HG02970 (cell line): ENCODE measurements around the gene RER1.

ENCODE experiments used
- ATAC-seq: cut with Tn5 transposase; IDR thresholded peaks from one replicate; pipeline ENCODE4 v1.9.1; 2021; ENCODE audit warnings: mild to moderate bottlenecking, moderate library complexity, moderate number of reproducible peaks; ENCODE audit not compliant: unreplicated experiment, low FRiP score

The RER1 gene

DNA sequence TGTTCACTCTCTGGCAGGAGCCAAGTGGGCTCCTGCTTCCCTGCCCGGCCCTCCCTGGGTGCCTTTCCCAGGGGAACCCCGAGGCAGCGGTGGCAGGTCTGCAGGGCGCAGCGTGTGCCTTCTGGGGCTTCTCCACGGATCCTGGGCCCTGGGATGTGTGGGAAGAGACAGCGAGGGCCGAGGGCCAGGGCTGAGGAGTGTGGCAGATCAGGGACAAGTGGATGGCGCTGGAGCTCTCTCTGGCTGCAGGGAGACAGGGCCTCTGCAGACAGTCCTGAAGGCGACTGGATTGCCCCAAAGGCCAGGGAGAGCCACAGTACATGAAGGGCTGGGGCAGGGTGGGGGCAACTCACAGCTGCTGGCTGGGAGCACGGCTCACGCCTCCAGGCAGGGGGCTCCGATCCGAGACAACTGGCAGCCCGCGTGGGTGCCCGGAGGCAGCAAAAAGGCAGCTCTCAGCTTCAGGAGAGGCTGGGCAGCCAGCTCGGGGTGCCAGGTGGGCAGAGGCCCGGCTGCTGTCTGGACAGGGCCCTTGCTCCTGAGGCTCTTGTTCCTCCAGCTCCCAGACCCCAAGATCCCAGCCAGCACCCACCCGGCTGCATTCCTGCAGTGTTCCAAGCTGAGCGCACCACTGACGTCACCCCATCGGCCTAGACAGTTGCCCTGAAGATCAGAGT, 16.3 kb upstream of the RER1 start:
- ATAC-seq, result no peak

DNA sequence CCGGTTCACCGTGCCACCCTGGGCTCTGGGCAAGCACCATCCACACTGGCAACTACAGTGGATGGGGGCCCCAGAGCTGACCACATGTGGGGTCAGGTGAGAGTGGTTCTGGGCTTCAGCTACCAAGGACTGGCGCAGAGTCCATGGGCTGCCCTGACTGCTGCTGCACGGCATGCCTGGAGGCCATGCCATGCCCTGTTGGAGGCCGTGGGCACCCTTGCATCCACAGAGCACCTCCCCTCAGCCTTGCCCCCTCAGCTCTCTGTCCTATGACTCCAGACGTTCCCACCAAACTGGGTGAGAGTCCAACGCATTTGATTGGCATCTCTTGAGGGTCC, 15.7 kb upstream of the RER1 start:
- no peak for ATAC-seq

DNA sequence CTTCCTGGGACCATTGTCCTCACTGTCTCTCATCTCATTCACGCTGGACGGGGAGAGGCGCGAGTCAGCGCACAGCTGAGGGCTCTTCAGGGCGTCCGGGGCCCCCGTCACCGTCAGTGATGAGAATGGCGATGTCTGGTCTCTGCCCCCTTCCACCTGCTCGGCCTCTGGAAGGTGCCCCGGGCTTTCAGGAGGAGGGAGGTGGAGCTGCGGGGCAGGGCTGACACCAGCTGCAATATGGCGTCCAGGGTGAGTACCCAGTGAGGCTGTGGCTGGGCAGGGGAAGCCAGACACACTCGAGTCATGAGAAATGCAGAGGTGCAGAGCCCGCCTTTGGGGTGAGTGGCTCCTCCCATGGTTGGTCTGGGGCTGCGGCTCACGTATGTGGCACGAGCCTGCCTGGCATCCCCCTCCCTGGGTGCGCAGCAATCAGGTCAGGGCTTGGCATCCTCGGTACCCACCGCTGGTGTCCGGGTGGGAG, 15.3 kb upstream of the RER1 start:
- ATAC-seq, result no peak

DNA sequence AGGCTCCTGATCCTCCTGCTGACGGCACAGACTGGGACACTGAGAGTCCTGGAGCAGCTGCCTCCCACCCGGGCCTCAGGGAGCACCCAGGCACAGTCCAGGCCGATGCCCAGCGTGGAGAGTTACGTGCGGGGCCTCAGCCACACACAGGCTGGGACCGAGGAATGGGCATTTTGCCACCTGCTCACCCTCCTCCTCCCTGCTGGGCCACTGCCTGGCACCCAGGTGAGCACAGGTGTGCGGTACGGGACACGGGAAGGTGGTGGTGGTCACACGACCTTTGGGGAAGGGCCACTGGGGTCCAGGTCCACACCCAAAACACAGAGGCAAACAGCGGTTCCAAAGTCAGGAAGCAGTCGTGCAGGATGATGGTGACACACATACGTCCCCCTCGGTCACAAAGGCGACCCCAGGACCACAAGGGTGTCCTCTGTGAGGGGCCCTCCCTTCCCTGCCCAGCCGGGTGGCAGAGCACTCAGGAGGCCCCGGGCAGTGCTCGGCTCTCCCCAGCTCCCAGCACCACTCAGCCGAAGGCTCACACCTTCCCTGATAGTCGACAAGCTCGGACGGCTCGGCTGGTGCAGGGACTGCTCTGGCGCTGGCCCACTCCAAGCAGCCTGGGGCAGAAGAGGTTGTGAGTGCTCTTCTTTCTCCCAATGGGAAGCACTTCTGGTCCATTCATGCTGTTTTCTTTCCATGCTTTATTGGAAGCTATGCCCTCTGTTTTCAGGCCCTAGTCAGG, 14.5 kb upstream of the RER1 start:
- no peak for ATAC-seq

DNA sequence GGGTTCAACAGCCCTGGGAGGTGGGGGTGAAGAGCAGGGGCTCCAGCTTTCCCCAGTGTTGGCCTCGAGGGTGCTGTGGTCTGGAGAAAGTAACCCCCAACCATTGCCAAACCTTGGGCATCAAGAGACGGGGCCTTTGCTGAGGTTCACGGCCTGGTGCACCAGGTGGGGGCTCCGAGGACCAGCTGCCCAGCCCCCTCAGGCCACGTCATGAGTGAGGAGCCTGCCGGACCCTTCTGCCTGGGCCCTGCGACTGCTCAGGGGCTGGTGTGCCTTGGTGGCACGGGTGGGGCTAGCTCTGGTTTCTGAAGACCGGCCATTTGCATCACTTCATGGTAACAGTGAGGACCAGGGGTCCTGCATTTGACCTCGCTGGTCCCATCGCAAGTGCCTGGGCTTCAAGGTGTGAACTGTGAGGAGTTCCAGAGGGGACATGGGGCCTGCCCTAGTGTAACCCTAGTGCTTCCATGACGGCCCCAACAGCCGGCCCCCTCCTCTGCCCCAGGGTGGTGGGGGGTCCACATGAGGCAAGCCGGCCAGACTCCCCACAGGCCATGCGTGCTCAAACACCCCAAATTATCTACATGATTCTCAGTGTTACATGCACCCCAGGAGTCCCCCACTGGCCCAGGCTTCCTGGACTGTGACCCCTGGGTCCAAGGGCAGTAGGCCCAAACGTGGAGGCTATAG, 13.7 kb upstream of the RER1 start:
- no peak for ATAC-seq

DNA sequence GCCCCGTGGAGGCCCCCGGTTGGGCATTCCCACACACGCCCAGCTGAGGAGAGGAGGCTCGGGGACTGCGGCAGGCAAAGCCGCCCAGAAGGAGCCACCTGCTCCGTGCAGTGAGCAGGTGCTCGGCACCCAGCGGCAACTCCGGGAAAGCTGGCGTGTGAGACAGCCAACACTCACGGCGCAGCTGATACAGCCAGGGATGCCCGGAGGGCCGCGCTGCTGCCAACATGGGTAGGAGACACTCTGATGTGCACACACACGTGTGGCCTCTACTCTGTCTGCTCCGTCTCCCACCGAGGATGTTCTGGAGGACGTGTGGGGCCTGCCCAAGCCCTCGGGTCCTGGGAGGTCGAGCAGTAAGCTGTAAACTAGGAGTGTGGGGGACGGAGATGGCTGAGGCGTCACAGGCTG, 13.2 kb upstream of the RER1 start:
- no peak for ATAC-seq

DNA sequence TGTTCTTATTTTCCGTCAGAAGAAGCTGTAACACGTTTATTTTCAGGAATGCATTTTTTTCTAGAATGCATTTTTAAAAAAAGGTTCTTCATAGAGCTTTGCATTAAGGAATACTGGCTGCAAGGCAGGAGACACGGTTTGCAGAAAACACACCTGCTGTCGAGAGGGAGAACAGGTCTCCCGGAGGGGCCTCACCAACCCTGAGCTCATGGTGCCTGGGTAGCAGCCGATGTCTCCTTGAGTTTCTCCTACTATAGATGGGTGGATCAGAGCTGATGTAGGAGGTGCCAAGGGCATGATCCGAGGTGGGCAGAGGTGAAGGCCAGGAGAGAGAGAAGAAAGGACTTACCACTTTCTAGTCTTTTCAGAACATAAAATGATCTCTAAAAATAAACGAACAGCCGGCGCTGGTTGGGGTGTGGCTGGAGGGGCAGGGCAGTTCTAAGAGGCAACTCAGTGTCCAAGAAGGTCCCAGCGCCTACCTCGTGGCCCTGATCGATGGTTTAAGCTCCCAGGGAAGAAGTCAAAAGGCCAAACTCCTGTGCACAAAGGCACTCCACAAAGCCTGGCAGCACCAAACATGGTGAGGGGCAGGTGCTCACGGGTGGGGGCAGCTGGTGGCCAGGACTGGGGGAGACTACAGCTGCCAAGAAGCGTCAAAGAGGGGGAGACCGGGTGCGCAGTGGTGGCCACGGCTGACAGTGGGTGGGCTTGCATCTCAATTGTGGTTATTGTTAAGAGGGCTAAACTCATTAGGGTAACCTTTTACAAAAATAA, 12.5 kb upstream of the RER1 start:
- ATAC-seq, result no peak

DNA sequence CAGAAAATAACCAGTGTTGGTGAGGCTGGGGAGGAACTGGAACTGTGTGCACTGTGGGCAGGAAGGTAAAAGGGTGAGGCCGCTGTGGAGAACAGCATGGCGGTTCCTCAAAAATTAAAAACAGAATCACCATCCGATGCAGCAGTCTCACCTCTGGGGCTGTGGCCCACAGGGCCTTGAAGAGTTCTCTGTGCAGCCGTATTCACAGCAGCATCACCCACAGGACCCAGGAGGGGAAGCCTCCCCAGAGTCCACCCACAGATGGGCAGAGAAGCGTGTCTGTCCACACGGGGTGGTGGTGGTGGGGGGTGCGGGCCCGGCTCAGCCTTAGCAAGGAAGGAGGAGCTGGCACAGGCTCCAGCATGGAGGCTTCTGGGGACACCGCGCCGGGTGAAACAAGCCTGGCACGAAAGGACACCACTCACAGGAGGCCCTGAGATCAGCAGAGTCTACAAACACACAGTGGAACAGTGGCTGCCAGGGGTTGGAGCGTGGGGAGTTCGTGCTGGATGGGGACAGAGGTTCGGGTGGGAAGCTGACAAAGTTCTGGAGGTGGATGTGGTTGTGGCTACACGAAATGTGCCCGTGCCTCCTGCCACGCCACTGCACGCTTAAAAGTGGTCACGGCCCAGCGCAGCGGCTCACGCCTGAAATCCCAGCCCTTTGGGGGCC, 11.8 kb upstream of the RER1 start:
- ATAC-seq, result no peak

DNA sequence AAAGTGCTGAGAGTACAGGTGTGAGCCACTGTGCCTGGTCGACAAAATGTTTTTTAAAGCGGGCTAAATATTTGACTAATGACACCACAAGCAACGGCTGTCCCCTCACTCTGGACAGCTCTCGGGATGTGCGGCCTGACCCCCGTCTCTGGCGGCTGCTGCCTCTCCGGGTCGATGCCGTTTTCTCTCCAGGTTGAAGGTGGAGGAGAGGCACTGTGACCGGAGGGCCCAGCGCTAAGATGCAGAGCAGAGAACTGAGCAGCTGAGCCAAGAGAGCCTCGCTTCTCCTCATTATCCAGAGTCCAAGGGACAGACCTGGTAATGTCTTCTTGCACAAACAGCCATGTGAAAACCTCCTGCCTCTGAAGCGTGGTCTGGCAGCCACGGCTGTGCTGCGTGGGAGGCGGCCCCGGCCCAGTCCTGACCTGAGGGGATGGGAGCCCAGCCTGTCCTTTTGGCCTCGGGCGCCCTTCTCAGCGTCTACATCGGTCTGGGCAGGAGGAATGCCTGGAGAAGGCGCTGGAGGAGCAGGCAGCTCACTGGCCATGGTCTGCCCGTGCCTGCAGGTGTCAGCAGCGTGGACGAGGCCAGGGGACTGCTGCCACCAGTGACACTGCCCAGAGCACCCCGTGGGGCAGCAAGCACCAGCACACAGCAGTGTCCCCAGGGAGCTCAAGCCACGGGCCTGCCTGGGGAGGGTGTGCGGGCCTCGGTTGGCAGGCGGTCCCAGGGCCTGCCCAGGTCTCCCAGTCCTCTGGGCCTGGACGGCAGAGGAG, 10.6 kb upstream of the RER1 start:
- no peak for ATAC-seq

DNA sequence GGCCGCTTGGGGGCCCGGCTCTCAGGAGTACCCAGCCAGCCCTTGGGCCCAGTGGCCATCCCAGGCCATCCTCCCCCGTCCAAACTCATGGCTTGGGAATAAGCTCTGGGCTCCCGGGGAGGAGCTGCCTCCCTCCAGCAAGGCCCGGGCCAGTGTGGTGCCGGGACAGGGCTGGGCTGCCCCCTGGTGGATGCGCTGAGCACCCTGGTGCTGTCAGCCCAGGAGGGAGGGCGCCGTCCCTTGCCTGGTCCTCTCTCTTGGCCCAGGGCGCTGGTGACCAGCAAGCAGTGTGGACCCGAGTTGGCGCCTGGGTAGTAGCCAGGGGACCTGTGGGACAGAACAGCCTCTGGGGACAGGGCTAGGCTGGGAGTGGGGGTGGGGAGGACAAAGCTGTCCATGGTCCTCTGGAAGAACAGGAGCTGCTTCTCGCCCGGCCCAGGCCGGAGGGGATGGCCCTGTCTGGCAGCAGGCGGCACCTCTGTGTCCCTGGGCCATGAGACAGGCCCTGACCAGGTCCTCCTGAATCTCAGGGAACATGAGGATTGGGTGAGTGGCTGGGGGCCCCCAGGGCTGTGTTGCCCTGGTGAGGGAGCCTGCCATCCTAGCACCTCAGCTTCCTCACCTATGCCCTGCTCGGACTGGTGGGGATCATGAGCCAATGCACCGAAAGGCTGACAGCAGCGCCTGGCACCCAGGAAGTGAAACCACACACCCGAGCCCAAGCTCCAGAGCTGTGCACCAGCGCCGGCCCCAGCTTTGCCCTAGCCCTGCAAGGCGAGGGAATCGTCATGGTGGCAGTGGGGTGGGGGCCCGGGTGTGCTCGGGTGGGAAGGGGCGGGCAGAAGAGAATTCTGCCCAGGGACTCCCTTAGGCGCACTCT, 9.7 kb upstream of the RER1 start:
- no peak for ATAC-seq

DNA sequence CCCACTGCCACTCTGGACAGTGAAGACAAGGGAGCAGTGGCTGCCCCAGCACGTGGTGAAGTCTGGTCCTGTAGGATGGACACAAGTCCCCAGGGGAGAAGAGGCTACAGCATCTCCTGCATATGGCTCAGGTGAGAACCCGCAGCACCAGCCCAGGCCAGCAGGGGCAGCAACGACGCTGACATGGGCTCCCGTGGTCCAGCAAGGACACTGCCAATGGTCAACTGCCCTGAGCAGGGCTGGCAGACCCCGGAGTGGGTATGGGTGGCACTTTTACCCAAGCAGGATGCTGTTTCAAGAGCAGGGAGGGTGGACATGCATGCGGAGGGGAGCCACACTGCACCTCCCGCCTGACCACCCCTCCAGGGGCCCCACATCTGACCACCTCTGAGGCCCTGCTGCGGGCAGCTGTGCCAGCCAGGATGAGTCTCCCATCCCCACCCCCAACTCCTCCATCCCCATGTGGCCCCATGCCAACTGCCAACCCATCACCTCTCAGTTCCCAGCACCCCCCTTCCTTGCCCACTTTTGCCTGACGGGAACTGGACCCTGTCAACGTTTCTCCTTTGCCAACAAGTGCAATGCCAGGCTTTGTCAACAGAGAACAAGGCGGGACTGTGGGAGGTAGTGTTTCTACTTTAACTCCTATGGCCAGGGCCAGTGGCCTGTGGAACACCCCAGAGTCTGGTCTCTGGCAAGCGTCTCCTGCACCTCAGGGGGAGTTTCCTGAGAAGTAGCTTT, 8.8 kb upstream of the RER1 start:
- no peak for ATAC-seq

DNA sequence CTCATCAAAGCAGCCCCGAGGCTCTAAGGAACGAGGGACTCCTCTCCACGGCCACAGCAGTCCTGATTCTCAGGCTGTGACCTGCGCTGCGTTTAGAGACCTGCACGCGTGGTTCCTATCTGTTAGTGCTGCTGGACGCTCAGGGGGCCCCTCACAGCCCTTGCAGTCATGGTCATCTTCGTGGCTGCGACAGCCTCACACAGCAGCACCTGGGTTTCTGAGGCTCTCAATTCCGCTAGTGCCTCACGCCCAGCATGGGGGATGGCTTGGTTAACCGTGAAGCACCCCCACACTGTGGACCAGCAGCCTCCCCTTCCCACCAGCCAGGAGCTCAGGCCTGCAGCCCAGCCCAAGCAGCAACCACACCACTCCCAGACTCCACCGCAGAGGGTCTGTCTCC, 8.1 kb upstream of the RER1 start:
- no peak for ATAC-seq

DNA sequence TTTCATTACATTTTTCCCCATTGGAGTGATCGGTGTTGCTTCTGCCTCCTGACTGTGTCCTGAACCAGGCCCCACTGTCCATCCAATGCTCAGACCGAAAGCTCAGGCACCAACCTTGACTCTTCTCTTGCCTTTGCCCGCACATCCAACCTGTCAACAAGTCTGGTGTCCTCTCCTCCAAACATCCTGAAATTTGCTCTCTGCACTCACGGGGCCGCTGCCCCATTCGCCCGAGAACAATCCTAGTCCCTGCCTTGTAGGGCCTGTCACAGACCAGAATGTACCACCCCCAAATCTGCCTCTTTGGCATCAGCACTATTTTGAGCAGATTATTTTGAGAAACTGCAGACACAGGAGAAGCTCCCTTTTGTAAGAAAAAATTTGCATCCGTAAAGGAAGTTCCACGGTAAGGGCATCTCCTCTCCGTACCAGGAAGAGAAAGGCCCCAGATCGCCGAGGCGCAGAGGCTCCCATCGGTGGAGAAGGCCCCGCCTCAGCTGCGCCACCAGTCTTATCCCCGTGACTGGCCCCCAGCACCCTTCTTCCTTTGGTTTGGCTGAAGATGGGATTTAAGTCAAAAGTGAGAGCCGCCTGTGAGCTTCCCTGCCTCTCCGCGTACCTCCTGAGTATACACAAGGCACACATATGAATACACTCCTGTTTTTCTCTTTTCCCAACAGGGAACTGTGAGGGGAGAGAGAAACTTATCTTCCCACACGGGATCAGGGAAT, 7.3 kb upstream of the RER1 start:
- ATAC-seq, result no peak

DNA sequence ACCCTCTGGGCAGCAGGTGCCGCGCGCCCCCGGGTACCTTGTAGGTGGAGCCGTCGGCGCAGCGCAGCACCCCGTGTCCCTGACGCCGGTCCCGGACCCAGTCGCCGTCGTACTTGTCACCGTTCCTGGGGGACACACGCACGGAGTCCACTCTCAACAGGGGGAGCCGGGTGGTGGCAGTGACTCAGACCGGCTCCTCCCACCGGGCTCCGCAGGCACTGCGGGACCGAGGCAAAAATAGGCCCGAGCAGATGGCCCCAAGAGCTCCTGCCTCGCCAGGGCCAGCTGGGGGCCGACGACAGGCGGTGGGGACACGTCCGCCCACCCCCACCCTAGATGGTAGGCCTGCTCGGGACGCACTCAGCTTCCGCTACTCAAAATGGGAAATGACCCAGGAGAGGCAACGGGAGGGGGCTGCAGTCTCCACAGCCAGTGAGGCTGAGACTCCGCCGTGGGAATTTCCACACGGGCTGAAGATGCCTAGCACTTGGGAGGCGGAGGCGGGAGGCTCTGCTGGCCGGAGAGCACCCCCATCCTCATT, 6.6 kb upstream of the RER1 start:
- ATAC-seq, result no peak

DNA sequence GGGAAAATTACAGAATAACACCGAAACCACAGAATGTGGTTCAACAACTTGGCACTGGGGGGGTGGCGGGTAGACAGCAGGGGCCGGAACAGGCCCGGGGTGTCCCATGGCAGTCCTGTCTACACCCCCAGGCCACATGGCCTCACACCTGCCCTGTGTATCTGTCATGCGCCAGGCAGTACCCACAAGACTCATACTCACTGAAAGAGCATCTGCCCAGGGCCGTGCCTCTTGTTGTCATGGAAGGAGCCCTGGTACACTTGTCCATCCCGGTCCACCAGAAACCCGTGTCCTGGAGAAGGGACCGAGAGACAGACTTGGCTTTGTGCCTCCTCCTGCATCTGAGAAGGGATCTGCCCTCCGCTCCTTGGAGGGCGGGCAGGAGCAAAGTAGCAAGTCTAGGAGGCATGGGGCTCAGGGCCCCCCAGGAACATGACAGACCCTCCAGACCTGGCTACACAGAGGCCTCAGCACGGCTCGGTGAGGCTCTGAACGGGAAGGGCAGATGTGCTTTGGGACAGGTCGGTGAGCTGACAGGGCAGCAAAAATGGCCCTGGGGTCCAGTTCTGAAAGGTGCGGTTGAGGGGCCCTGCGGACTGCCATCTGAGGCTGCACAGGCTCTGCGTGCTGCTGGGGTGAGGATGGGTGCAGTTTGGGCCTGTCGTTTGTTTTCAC, 5.9 kb upstream of the RER1 start:
- ATAC-seq, result no peak
